HCT116 (cell line): ENCODE measurements around the gene RNF215. TPM values are rescaled to one million over a fixed set of nuclear protein-coding genes. Genes with fewer than 3 reads are reported as not detected.

Source experiments
- ATAC-seq: fragments of 200-7000 bp; cut with Tn5 transposase; 2 replicates; pipeline ENCODE4 v1.9.1; 2020; ENCODE audit warnings: mild to moderate bottlenecking, moderate library complexity
- BruUV-seq: library from RNA; stranded (reverse); fragments of 400-500 nt; replicated peaks from 2 replicates; lab custom pipeline; 2021; lab: Mats Ljungman, UMichigan
- CTCF ChIA-PET: fragments of 300-600 bp; sonication (Branson Sonifier 250); formaldehyde crosslinking; loops from one replicate; lab custom pipeline; 2021; ENCODE audit warnings: antibody characterized with exemption; lab: Charles Lee
- POLR2A ChIA-PET: fragments of 300-600, 350-600 bp; sonication (Branson Sonifier 250); formaldehyde crosslinking; loops from one replicate; lab custom pipeline; 2021; ENCODE audit warnings: antibody characterized with exemption; lab: Charles Lee
- RAD21 ChIA-PET, 2 experiments: fragments of 300-600 bp; sonication (Branson Sonifier 250); formaldehyde crosslinking; loops; one replicate each; lab custom pipeline; 2023; ENCODE audit warnings: low total read pairs in 2 of 2; ENCODE audit not compliant: uncharacterized antibody in 2 of 2, unreplicated experiment in 2 of 2, low non-redundant PET in 1 of 2; lab: Charles Lee
- DNase-seq: peaks from one replicate; pipeline ENCODE4 v3.0.0-alpha.2; 2010; ENCODE audit warnings: low read depth, low spot score
- H2AFZ ChIP-seq: fragments of 200-600 bp; shearing (Covaris generic), sonication (generic); 2 replicates; pipeline ENCODE4 v1.6.1; 2017; ENCODE audit warnings: low read depth, mixed run types, mixed read lengths, antibody characterized with exemption, low read length; ENCODE audit not compliant: poor library complexity, severe bottlenecking
- H3K27ac ChIP-seq: 2 replicates; pipeline ENCODE4 v1.5.1; 2012; ENCODE audit warnings: low read depth, low read length
- H3K27me3 ChIP-seq: fragments of 200-600 bp; sonication (generic); 2 replicates; pipeline ENCODE4 v1.6.1; 2016; ENCODE audit warnings: mixed run types, low read length, mixed read lengths; ENCODE audit not compliant: insufficient read depth
- H3K36me3 ChIP-seq, 2 experiments: fragments of 200-500 bp in 1 of 2; fragments of 200-600 bp in 1 of 2; sonication (Bioruptor generic) in 1 of 2; sonication (generic) in 1 of 2; 2 replicates each; pipeline versions ENCODE4 v1.5.1 to v1.6.1; 2014 to 2016; ENCODE audit warnings: low read length in 2 of 2, inconsistent platforms in 1 of 2, mixed read lengths in 1 of 2, mixed run types in 1 of 2; ENCODE audit not compliant: insufficient read depth in 2 of 2, control insufficient read depth in 1 of 2
- H3K4me1 ChIP-seq, 2 experiments: fragments of 200-600 bp in 1 of 2; sonication (generic) in 1 of 2; 2 replicates each; pipeline versions ENCODE4 v1.5.1 to v1.6.1; 2012 to 2017; ENCODE audit warnings: low read length in 2 of 2, inconsistent platforms in 1 of 2, mild to moderate bottlenecking in 1 of 2, mixed read lengths in 1 of 2, mixed run types in 1 of 2, moderate library complexity in 1 of 2; ENCODE audit not compliant: insufficient read depth in 2 of 2, control insufficient read depth in 1 of 2
- H3K4me2 ChIP-seq: fragments of 200-600 bp; sonication (generic); 2 replicates; pipeline ENCODE4 v1.6.1; 2017; ENCODE audit warnings: mixed run types, low read length, mixed read lengths
- H3K4me3 ChIP-seq, 2 experiments: fragments of 200-600 bp in 1 of 2; sonication (generic) in 1 of 2; replicated peaks in 1 of 2; 2 replicates each; pipeline ENCODE4 v1.5.1; 2011 to 2016; ENCODE audit warnings: low read length in 2 of 2, control low read depth in 1 of 2, low read depth in 1 of 2, mild to moderate bottlenecking in 1 of 2, mixed read lengths in 1 of 2, mixed run types in 1 of 2
- H3K79me2 ChIP-seq: fragments of 200-600 bp; sonication (generic); 2 replicates; pipeline ENCODE4 v1.6.1; 2017; ENCODE audit warnings: mild to moderate bottlenecking, mixed run types, low read length, moderate library complexity, mixed read lengths; ENCODE audit not compliant: insufficient read depth
- H3K9ac ChIP-seq: fragments of 200-600 bp; sonication (generic); 2 replicates; pipeline ENCODE4 v1.6.1; 2016; ENCODE audit warnings: low read length, mixed read lengths
- H3K9me2 ChIP-seq: fragments of 200-600 bp; sonication (generic), shearing (Covaris generic); 2 replicates; pipeline ENCODE4 v1.6.1; 2017; ENCODE audit warnings: mixed run types, mild to moderate bottlenecking, moderate library complexity; ENCODE audit not compliant: insufficient read depth
- H3K9me3 ChIP-seq, 2 experiments: fragments of 200-500 bp in 1 of 2; fragments of 200-600 bp in 1 of 2; sonication (Bioruptor generic) in 1 of 2; sonication (generic) in 1 of 2; 2 replicates each; pipeline ENCODE4 v1.6.1; 2014 to 2017; ENCODE audit warnings: low read length in 2 of 2, mixed read lengths in 2 of 2, inconsistent platforms in 1 of 2, low read depth in 1 of 2, mild to moderate bottlenecking in 1 of 2, mixed run types in 1 of 2, moderate library complexity in 1 of 2; ENCODE audit not compliant: control insufficient read depth in 1 of 2, insufficient read depth in 1 of 2
- H4K20me1 ChIP-seq: fragments of 200-600 bp; sonication (generic), shearing (Covaris generic); 2 replicates; pipeline ENCODE4 v1.6.1; 2017; ENCODE audit warnings: mixed run types, mild to moderate bottlenecking, moderate library complexity; ENCODE audit not compliant: insufficient read depth
- ATF3 ChIP-seq: IDR thresholded peaks from 2 replicates; pipeline ENCODE4 v1.6.1; 2012
- CEBPB ChIP-seq: IDR thresholded peaks from 2 replicates; pipeline ENCODE4 v1.6.1; 2012; ENCODE audit warnings: low read depth
- EZH2phosphoT487 ChIP-seq: fragments of 200-600 bp; IDR thresholded peaks from 2 replicates; pipeline ENCODE4 v1.6.1; 2018; ENCODE audit warnings: antibody characterized with exemption, borderline replicate concordance
- RAD21 ChIP-seq: IDR thresholded peaks from 2 replicates; pipeline ENCODE4 v1.6.1; 2012; ENCODE audit warnings: low read depth, mild to moderate bottlenecking
- REST ChIP-seq: IDR thresholded peaks from 2 replicates; pipeline ENCODE4 v1.6.1; 2012; ENCODE audit warnings: low read depth
- SP1 ChIP-seq: IDR thresholded peaks from 2 replicates; pipeline ENCODE4 v1.6.1; 2012; ENCODE audit warnings: low read depth
- TCF7L2 ChIP-seq: IDR thresholded peaks from 2 replicates; pipeline ENCODE4 v1.7.0; 2011; ENCODE audit warnings: borderline replicate concordance, inconsistent platforms; ENCODE audit not compliant: insufficient read depth, insufficient read length; ENCODE audit errors: extremely low read depth
- intact Hi-C: fragments of 100-400 bp; cut with micrococcal nuclease; formaldehyde crosslinking; loops from 2 replicates; pipeline ENCODE4 v1.10.0; 2022
- total RNA-seq: library from RNA; stranded (reverse); gene quantifications from one replicate; pipeline ENCODE4 v1.2.1, GENCODE V29; 2021; ENCODE audit not compliant: unreplicated experiment

Gene RNF215
- total RNA-seq, 1 experiment from 2014 or later: 20.2 TPM

DNA sequence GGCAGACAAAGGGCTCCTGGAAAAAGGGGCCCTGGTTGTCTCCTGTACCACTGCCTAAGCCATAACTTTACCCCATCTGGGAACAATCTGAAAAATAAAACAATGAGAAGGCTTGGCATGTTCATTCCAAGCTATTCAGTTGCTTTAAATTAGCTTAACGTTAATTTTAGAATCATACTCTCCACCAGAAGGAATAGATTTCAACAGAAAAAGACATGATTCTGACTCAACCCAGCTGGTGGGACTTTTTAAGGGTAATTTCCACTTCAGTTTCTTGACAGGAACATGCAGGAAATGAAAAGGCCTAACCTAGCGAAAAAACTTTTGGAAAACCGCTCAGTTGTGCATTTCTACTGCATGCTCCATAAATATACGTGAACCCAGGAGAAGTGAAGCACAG is 38.4 kb downstream of the RNF215 start:
- POLR2A ChIA-PET: no interaction called here
- Histone ChIP-seq H3K4me3 (no peak overlapping the region), H3K79me2 (peaks cover 92% of the 10 kb centered on the region), H2AFZ (no peak overlapping the region), H3K9ac (no peak overlapping the region)
- TF ChIP-seq EZH2phosphoT487: no peak
- TF ChIP-seq, all 23 proteins: peak for 0
- Histone ChIP-seq H3K9me3 (no peaks in the 10 kb centered on the region), H4K20me1 (no peaks in the 10 kb centered on the region), H3K27ac (no peak overlapping the region), H3K27me3 (no peaks in the 10 kb centered on the region), H3K36me3 (peaks cover 68 to 73% of the 10 kb centered on the region in 2 experiments), H3K9me2 (no peaks in the 10 kb centered on the region), H3K4me2 (no peak overlapping the region), H3K4me1 (no peaks in the 10 kb centered on the region)
- RAD21 ChIA-PET: no interaction called here
- no TSS peak for BruUV-seq
- CTCF ChIA-PET: no interaction called here
- DNase-seq: no peak
- no peak for ATAC-seq
- intact Hi-C loops: no loop called here

DNA sequence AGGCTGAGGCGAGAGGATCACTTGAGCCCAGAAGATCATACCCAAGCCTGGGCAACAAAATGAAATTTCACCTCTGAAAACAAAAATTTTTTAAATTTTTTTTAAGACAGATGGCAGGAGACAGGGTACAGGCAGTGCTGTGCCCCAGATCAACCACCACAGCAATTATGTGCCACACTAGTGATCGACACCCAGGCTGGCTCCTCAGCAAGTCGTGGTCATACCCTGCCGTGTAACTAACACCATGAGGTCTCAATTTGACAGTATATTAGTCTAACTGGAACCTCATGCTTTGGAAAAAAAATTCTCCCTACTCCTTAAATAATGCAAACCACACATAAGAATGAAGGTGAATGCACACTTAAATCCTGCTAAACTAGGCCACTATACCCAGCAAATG is 38.8 kb downstream of the RNF215 start:
- RAD21 ChIA-PET: no interaction called here
- H3K27me3 ChIP-seq: no peaks in the 10 kb centered on the region
- no peaks in the 10 kb centered on the region for H3K4me1 ChIP-seq
- no peak for DNase-seq
- no peaks in the 10 kb centered on the region for H3K9me3 ChIP-seq
- H2AFZ ChIP-seq: no peak overlapping the region
- no TSS peak for BruUV-seq
- no peaks in the 10 kb centered on the region for H4K20me1 ChIP-seq
- no peaks in the 10 kb centered on the region for H3K9me2 ChIP-seq
- no peak overlapping the region for H3K4me2 ChIP-seq
- no peak overlapping the region for H3K9ac ChIP-seq
- peaks cover 88% of the 10 kb centered on the region for H3K79me2 ChIP-seq
- no peak for TF ChIP-seq CEBPB
- TF ChIP-seq SP1: no peak
- no peak for TF ChIP-seq ATF3
- TF ChIP-seq REST: no peak
- no peak for TF ChIP-seq RAD21
- TF ChIP-seq TCF7L2: no peak
- TF ChIP-seq, all 23 proteins: peak for 0
- no peak overlapping the region for H3K27ac ChIP-seq
- H3K36me3 ChIP-seq: peaks cover 72 to 77% of the 10 kb centered on the region in 2 experiments
- no peak overlapping the region for H3K4me3 ChIP-seq
- CTCF ChIA-PET: no interaction called here
- POLR2A ChIA-PET: no interaction called here
- no peak for ATAC-seq
- intact Hi-C loops: no loop called here
